HG03521 (cell line): ENCODE measurements around the gene FTO.
"Not testable (repeated sequence)": the region's sequence is repeated elsewhere in the genome, so short reads cannot be mapped to it uniquely, and the experiment has no call there.

Source experiments
- ATAC-seq: cut with Tn5 transposase; IDR thresholded peaks from one replicate; pipeline ENCODE4 v1.9.1; 2021; ENCODE audit warnings: mild to moderate bottlenecking, moderate library complexity; ENCODE audit not compliant: unreplicated experiment

Gene FTO

GRCh38 chr16:53855056-53855455 is 151.1 kb downstream of the FTO start:
- ATAC-seq: no peak

GRCh38 chr16:53855511-53855910 is 151.6 kb downstream of the FTO start:
- no peak for ATAC-seq

- no peak for ATAC-seq
These were observed 156.1 kb downstream of the FTO start for GRCh38 chr16:53859995-53860540.

GRCh38 chr16:53863861-53864260 is 159.9 kb downstream of the FTO start:
- no peak for ATAC-seq

GRCh38 chr16:53864819-53865493 is 161.0 kb downstream of the FTO start:
- ATAC-seq: no peak

GRCh38 chr16:53865494-53865863 is 161.5 kb downstream of the FTO start:
- no peak for ATAC-seq

- ATAC-seq: no peak
These were observed 162.6 kb downstream of the FTO start for GRCh38 chr16:53866520-53866919.

GRCh38 chr16:53870831-53871230 is 166.9 kb downstream of the FTO start:
- ATAC-seq: no peak

- no peak for ATAC-seq
These were observed 168.6 kb downstream of the FTO start for GRCh38 chr16:53872248-53873221.

GRCh38 chr16:53876811-53877210 is 172.9 kb downstream of the FTO start:
- no peak for ATAC-seq

- no peak for ATAC-seq
These were observed 174.3 kb downstream of the FTO start for GRCh38 chr16:53878216-53878615.

GRCh38 chr16:53881371-53881770 is 177.4 kb downstream of the FTO start:
- ATAC-seq: no peak

GRCh38 chr16:53882310-53882709 is 178.4 kb downstream of the FTO start:
- no peak for ATAC-seq

- no peak for ATAC-seq
These were observed 180.8 kb downstream of the FTO start for GRCh38 chr16:53884748-53885147.

- no peak for ATAC-seq
These were observed 182.8 kb downstream of the FTO start for GRCh38 chr16:53886482-53887378.

- no peak for ATAC-seq
These were observed 184.3 kb downstream of the FTO start for GRCh38 chr16:53888222-53888621.

- ATAC-seq: not testable (repeated sequence)
These were observed 186.9 kb downstream of the FTO start for GRCh38 chr16:53890877-53891276.

- no peak for ATAC-seq
These were observed 187.6 kb downstream of the FTO start for GRCh38 chr16:53891409-53892139.

GRCh38 chr16:53892155-53892554 is 188.2 kb downstream of the FTO start:
- no peak for ATAC-seq
